Neural cell (in vitro differentiated cells): ENCODE data around the gene C21orf58.

Experiments
- CTCF ChIP-seq: fragments of 450-650 bp; IDR thresholded peaks from 2 replicates; pipeline ENCODE4 v1.5.1; 2014; ENCODE audit warnings: antibody characterized with exemption, mild to moderate bottlenecking, moderate library complexity; ENCODE audit not compliant: poor library complexity, severe bottlenecking
- EZH2 ChIP-seq: fragments of 200-600, 300-800 bp; shearing (Covaris generic), sonication (generic); IDR thresholded peaks from 2 replicates; pipeline ENCODE4 v1.6.1; 2014; ENCODE audit warnings: antibody characterized with exemption, low read length, borderline replicate concordance, mild to moderate bottlenecking; ENCODE audit not compliant: insufficient read depth, poor library complexity, severe bottlenecking
- MXI1 ChIP-seq: fragments of 450-650 bp; conservative IDR thresholded peaks from 2 replicates; pipeline ENCODE4 v1.6.1; 2014; ENCODE audit warnings: antibody characterized with exemption, mild to moderate bottlenecking; ENCODE audit not compliant: poor library complexity, severe bottlenecking
- POLR2AphosphoS5 ChIP-seq: IDR thresholded peaks from 2 replicates; pipeline ENCODE4 v1.6.1; 2012
- SMC3 ChIP-seq: fragments of 450-650 bp; conservative IDR thresholded peaks from 2 replicates; pipeline ENCODE4 v1.6.1; 2014; ENCODE audit warnings: antibody characterized with exemption, mild to moderate bottlenecking, moderate library complexity; ENCODE audit not compliant: poor library complexity
- TAF1 ChIP-seq: IDR thresholded peaks from 2 replicates; pipeline ENCODE4 v1.6.1; 2012; ENCODE audit warnings: low read depth

- TF ChIP-seq EZH2: no peak
- TF ChIP-seq CTCF: no peak
- no peak for TF ChIP-seq TAF1
- TF ChIP-seq POLR2AphosphoS5: no peak
- TF ChIP-seq SMC3: no peak
- TF ChIP-seq MXI1: no peak
These were observed 32.3 kb upstream of the C21orf58 start for GRCh38 chr21:46356005-46356338.
